ENCODE results near the gene FAM163B.

GRCh38 chr9:133543772-133544467, 65.3 kb downstream of the FAM163B start:
- TF ChIP-seq PURB (CRISPR knock-in tag; IDR thresholded peaks at IDR 0.05; ENCODE audit: low read depth): no peak
- TF ChIP-seq BMI1 (IDR thresholded peaks at IDR 0.05; ENCODE audit: low read length): no peak
- TF ChIP-seq RBM15 (IDR thresholded peaks at IDR 0.05; ENCODE audit: insufficient read depth, low read length): no peak
- no peak for TF ChIP-seq ZNF140 (CRISPR knock-in tag; IDR thresholded peaks at IDR 0.05)
- no peak for TF ChIP-seq BDP1 (IDR thresholded peaks at IDR 0.05; ENCODE audit: insufficient read depth, insufficient read length)
- TF ChIP-seq CTCF (IDR thresholded peaks at IDR 0.05 in 2 of 3, conservative IDR thresholded peaks at IDR 0.05 in 1 of 3; ENCODE audit: insufficient read depth in 2 of 3, low read depth in 1 of 3, low read length in 3 of 3): no peak
- no peak for TF ChIP-seq CREM (IDR thresholded peaks at IDR 0.05; ENCODE audit: low read depth)

Data from K562 (cell line).